K562 (cell line): ENCODE measurements around the gene TBATA. TPM values are rescaled to one million over a fixed set of nuclear protein-coding genes. Genes with fewer than 3 reads are reported as not detected.

ENCODE experiments used
- ATAC-seq: fragments of 200-7000 bp; cut with Tn5 transposase; 3 replicates; pipeline ENCODE4 v1.9.1; 2020; ENCODE audit warnings: moderate library complexity
- BruUV-seq: library from RNA; stranded (reverse); fragments of 400-500 nt; replicated peaks from 2 replicates; lab custom pipeline; 2021; lab: Mats Ljungman, UMichigan
- CTCF ChIA-PET: fragments of 300-600 bp; formaldehyde crosslinking; extraction: SDS; loops from one replicate; lab custom pipeline; 2021; ENCODE audit warnings: low intra/inter-chr PET ratio; lab: Yijun Ruan, JAX
- POLR2A ChIA-PET: fragments of 300-600, 350-650 bp; sonication (Branson Sonifier 250); formaldehyde crosslinking; extraction: SDS; loops from one replicate; lab custom pipeline; 2021; ENCODE audit warnings: antibody characterized with exemption, inconsistent platforms; lab: Yijun Ruan, JAX
- DNase-seq, 4 experiments: peaks; one replicate each; pipeline versions ENCODE4 v3.0.0 to v3.0.0-alpha.2; 2011 to 2018; ENCODE audit warnings: low spot score in 3 of 4, mixed read lengths in 3 of 4; ENCODE audit errors: extremely low read depth in 1 of 4
- FAIRE-seq: peaks from 2 replicates; lab custom pipeline; 2011; peaks lifted over from hg19 to GRCh38; lab: Jason Lieb, UNC
- H2AFZ ChIP-seq: 2 replicates; pipeline ENCODE4 v1.6.0; 2011; ENCODE audit warnings: low read depth, low read length, control low read depth, inconsistent platforms
- H3K27ac ChIP-seq: fragments of 200-600 bp; 3 replicates; pipeline ENCODE4 v1.8.0; 2011; ENCODE audit warnings: low read depth, mild to moderate bottlenecking, control low read depth, inconsistent platforms, low read length, moderate library complexity, mixed read lengths; ENCODE audit errors: extremely low read depth
- H3K27me3 ChIP-seq, 2 experiments: fragments of 300-600 bp in 1 of 2; 2 replicates in 1 of 2; 3 replicates in 1 of 2; pipeline versions ENCODE4 v1.6.0 to v1.8.0; 2011; ENCODE audit warnings: inconsistent platforms in 2 of 2, low read length in 2 of 2, mild to moderate bottlenecking in 1 of 2, mixed read lengths in 1 of 2, moderate library complexity in 1 of 2; ENCODE audit not compliant: control insufficient read depth in 2 of 2, insufficient read depth in 2 of 2
- H3K36me3 ChIP-seq: fragments of 300-600 bp; 3 replicates; pipeline ENCODE4 v1.8.0; 2011; ENCODE audit warnings: mild to moderate bottlenecking, low read length, inconsistent platforms; ENCODE audit not compliant: control insufficient read depth, insufficient read depth
- H3K4me1 ChIP-seq, 2 experiments: fragments of 200-600 bp in 1 of 2; replicated peaks in 1 of 2; 2 replicates in 1 of 2; 3 replicates in 1 of 2; pipeline versions ENCODE4 v1.5.1 to v1.8.0; 2011; ENCODE audit warnings: inconsistent platforms in 2 of 2, low read length in 2 of 2, mild to moderate bottlenecking in 1 of 2, mixed read lengths in 1 of 2, moderate library complexity in 1 of 2; ENCODE audit not compliant: control insufficient read depth in 2 of 2, insufficient read depth in 2 of 2
- H3K4me2 ChIP-seq: 2 replicates; pipeline ENCODE4 v1.6.1; 2011; ENCODE audit warnings: low read length, control low read depth, inconsistent platforms, mixed read lengths; ENCODE audit not compliant: insufficient read depth
- H3K4me3 ChIP-seq: fragments of 200-600 bp; sonication (generic), shearing (Covaris generic); 2 replicates; pipeline ENCODE4 v1.5.1; 2016; ENCODE audit warnings: control low read depth, inconsistent platforms
- H3K79me2 ChIP-seq: fragments of 200-600 bp; 3 replicates; pipeline ENCODE4 v1.8.0; 2011; ENCODE audit warnings: low read length, inconsistent platforms; ENCODE audit not compliant: control insufficient read depth, insufficient read depth
- H3K9ac ChIP-seq, 2 experiments: 2 replicates each; pipeline versions ENCODE4 v1.6.0 to v1.6.1; 2011; ENCODE audit warnings: low read depth in 2 of 2, low read length in 2 of 2, control low read depth in 1 of 2, inconsistent platforms in 1 of 2, mild to moderate bottlenecking in 1 of 2, mixed read lengths in 1 of 2; ENCODE audit not compliant: insufficient read depth in 1 of 2
- H3K9me1 ChIP-seq: one replicate; pipeline ENCODE4 v1.6.0; 2011; ENCODE audit warnings: inconsistent platforms, mild to moderate bottlenecking, low read length, moderate library complexity; ENCODE audit not compliant: control insufficient read depth, insufficient read depth
- H3K9me3 ChIP-seq: replicated peaks from 2 replicates; pipeline ENCODE4 v1.5.1; 2011; ENCODE audit warnings: low read depth, low read length, inconsistent platforms; ENCODE audit not compliant: control insufficient read depth, insufficient read depth
- H4K20me1 ChIP-seq: replicated peaks from 2 replicates; pipeline ENCODE4 v1.6.1; 2011; ENCODE audit warnings: low read length, inconsistent platforms, mixed read lengths; ENCODE audit not compliant: control insufficient read depth, insufficient read depth
- CUX1 ChIP-seq: fragments of 200-800 bp; sonication (Bioruptor generic); IDR thresholded peaks from 2 replicates; pipeline ENCODE4 v1.6.1; 2016; ENCODE audit warnings: missing genetic modification characterization, missing compliant biosample characterization
- SPI1 ChIP-seq: IDR thresholded peaks from 2 replicates; pipeline ENCODE4 v1.6.1; 2011; ENCODE audit warnings: low read depth, low read length, control low read depth, borderline replicate concordance
- WGBS: fragments of 100-300 bp; shearing (Covaris generic); methylation state at CpG from one replicate; pipeline ENCODE4 v1.1.6; 2016; ENCODE audit warnings: low coverage, mixed read lengths; ENCODE audit not compliant: insufficient coverage; ENCODE audit errors: missing lambda C conversion rate; 5-methylcytosine and 5-hydroxymethylcytosine counted together
- in situ Hi-C: fragments of 300-500 bp; cut with MboI; formaldehyde crosslinking; loops from 4 replicates; pipeline ENCODE4 v1.15.0; 2018; ENCODE audit warnings: inconsistent platforms, mixed read lengths
- intact Hi-C: fragments of 100-400 bp; cut with micrococcal nuclease; formaldehyde crosslinking; loops from 2 replicates; pipeline ENCODE4 v1.14.2; 2022
- polyA plus RNA-seq, 8 experiments: library from polyadenylated mRNA; depleted of rRNA in 4 of 8; stranded (reverse) in 5 of 8; unstranded in 3 of 8; fragments of >200 nt; fragmentation: Nextera tagmentation in 2 of 8; fragmentation: Illumina TruSeq in 1 of 8; extraction: Ambion mirVana in 2 of 8; extraction: Trizol in 1 of 8; gene quantifications; 2 replicates each; pipeline versions ENCODE4 v1.2.1 to v1.2.3, GENCODE V29; 2011 to 2014; ENCODE audit warnings: inconsistent platforms in 1 of 8, missing spikeins in 1 of 8
- total RNA-seq, 7 experiments: library from RNA; depleted of rRNA in 6 of 7; stranded (reverse); fragments of >200 nt in 6 of 7; fragmentation: Illumina TruSeq in 2 of 7; extraction: Trizol in 2 of 7; gene quantifications; 2 replicates each; pipeline versions ENCODE4 v1.2.1 to v1.2.3, GENCODE V29; 2011 to 2021; ENCODE audit warnings: low replicate concordance in 1 of 7

TBATA gene
- total and polyA plus RNA-seq, 9 of the 15 experiments (the other 6 are each of a cell fraction or from before 2014, with no cell fraction given), result not detected

DNA sequence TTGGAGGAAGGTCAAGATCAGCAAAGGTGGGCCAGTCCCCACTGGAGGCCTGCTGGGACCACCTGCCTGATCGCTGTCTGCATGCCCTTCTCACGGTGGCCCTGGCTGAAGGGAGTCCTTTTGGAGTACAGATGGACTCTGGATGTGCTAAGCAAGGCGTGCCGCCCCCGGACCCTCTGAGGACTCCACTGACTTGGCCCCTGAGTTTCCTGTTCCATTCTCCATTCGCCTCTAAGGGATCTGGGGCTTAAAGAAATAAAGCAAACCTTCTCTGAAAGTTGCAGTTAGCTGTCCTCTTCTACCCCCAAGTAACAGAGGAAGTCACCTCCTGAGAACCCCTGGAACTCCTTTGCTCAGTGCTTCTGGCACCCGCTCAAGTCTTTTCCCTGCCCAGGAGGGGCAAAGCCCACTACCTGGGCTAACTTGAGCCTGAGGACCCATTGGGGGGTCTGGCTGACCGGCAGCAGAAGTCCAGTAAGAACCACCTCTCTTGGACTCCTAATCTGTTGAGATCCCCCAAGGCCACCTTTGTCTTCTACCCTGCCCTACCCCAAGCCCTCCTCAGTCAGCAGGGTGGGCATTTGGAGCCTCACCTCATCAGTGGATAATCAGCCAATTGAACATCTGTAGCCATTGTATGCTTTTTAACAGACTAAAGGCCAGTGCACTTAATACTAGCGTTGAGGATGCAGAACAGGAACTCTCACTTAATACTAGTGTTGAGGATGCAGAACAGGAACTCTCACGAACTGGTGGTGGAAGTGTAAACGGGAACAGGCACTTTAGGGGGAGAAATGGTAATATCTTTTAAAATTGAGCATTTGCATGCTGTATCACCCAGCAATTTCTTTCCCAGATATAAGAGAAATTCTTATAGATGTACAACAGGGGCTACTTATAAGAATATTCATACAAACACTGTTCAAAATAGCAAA lies 2.2 kb downstream of the TBATA start:
- intact Hi-C loops (no loop called here), in situ Hi-C loops (no loop called here)
- Histone ChIP-seq H3K4me2 (no peak overlapping the region), H2AFZ (no peak overlapping the region), H4K20me1 (no peaks in the 10 kb centered on the region), H3K36me3 (no peaks in the 10 kb centered on the region), H3K9me1 (no peaks in the 10 kb centered on the region), H3K4me1 (peaks cover 11 to 14% of the 10 kb centered on the region in 2 experiments; a peak in 4 of 5 replicates), H3K27ac (no peak overlapping the region), H3K9me3 (no peaks in the 10 kb centered on the region), H3K79me2 (no peaks in the 10 kb centered on the region), H3K27me3 (peaks cover 7 to 8% of the 10 kb centered on the region in 2 experiments; a peak in 4 of 5 replicates), H3K4me3 (no peak overlapping the region), H3K9ac (peak overlapping the region in 1 of 2 experiments; percentile 24; a peak in 1 of 4 replicates)
- ChIA-PET POLR2A (interaction anchor here (0.7 to 1.1 kb wide), 2 partner anchors 11 to 149 kb away, joined by 4 to 5 read pairs; no protein-coding TSS in a partner anchor), CTCF (no interaction called here)
- BruUV-seq, result no TSS peak
- ATAC-seq, result no peak
- no peak for DNase-seq
- peak; percentile 15; the same call in 1 of the 2 replicates for TF ChIP-seq SPI1
- no peak for TF ChIP-seq CUX1 (CRISPR knock-in tag)
- FAIRE-seq, result peak; percentile 49
- WGBS, result 14% methylated on average over 11 of the region's 11 CpGs
